Thymus (tissue), 11 donors: ENCODE results near the gene SVOP. TPM values are rescaled to one million over a fixed set of nuclear protein-coding genes. Genes with fewer than 3 reads are reported as not detected.

Experiments used
- DNase-seq, 9 donors: peaks; one replicate each; pipeline ENCODE4 v3.0.0-alpha.2; 2013; ENCODE audit warnings: low spot score in 9 of 9, low read depth in 6 of 9, missing footprints in 1 of 9
- H3K27ac ChIP-seq, 2 donors: one replicate each; pipeline ENCODE4 v1.5.1; 2013; ENCODE audit warnings: control low read depth in 1 of 2, low read depth in 1 of 2, low read length in 1 of 2, mild to moderate bottlenecking in 1 of 2, moderate library complexity in 1 of 2
- H3K27me3 ChIP-seq, 2 donors: one replicate each; pipeline ENCODE4 v1.5.1; 2013; ENCODE audit warnings: low read length in 1 of 2; ENCODE audit not compliant: control insufficient read depth in 2 of 2, insufficient read depth in 1 of 2
- H3K36me3 ChIP-seq, 2 donors: one replicate each; pipeline ENCODE4 v1.5.1; 2013; ENCODE audit warnings: low read length in 1 of 2, mild to moderate bottlenecking in 1 of 2, moderate library complexity in 1 of 2; ENCODE audit not compliant: control insufficient read depth in 2 of 2, insufficient read depth in 2 of 2
- H3K4me1 ChIP-seq, 2 donors: one replicate each; pipeline ENCODE4 v1.5.1; 2013; ENCODE audit warnings: low read length in 2 of 2; ENCODE audit not compliant: control insufficient read depth in 2 of 2, insufficient read depth in 2 of 2
- H3K4me3 ChIP-seq, 2 donors: one replicate each; pipeline ENCODE4 v1.5.1; 2013; ENCODE audit warnings: low read length in 2 of 2, control low read depth in 1 of 2, mild to moderate bottlenecking in 1 of 2
- H3K9me3 ChIP-seq, 2 donors: one replicate each; pipeline ENCODE4 v1.5.1; 2013; ENCODE audit warnings: low read length in 1 of 2, mild to moderate bottlenecking in 1 of 2; ENCODE audit not compliant: control insufficient read depth in 2 of 2, insufficient read depth in 1 of 2
- WGBS: extraction: QIAGEN DNeasy Blood & Tissue Kit; methylation state at CpG from one replicate; pipeline ENCODE4 v1.1.7; 2013; 5-methylcytosine and 5-hydroxymethylcytosine counted together
- polyA plus RNA-seq: library from polyadenylated mRNA; stranded (reverse); fragments of 200-250 nt; gene quantifications from one replicate; pipeline ENCODE4 v1.2.3, GENCODE V29; 2013
- total RNA-seq: library from RNA; stranded (reverse); fragments of 120-200 nt; gene quantifications from one replicate; pipeline ENCODE4 v1.2.4, GENCODE V29; 2013
- donor health status: healthy.

SVOP gene
- total and polyA plus RNA-seq, 2 donors: 0.05 to 0.14 TPM

- whole genome bisulfite sequencing: 67% methylated on average over 2 of the region's 2 CpGs
- Histone ChIP-seq H3K9me3 (no peaks in the 10 kb centered on the region), H3K36me3 (no peaks in the 10 kb centered on the region), H3K27me3 (no peaks in the 10 kb centered on the region), H3K4me3 (no peak overlapping the region), H3K27ac (no peak overlapping the region), H3K4me1 (no peaks in the 10 kb centered on the region)
- no peak for DNase-seq
These were observed 35.1 kb downstream of the SVOP start for GRCh38 chr12:108985750-108986149.

DNA sequence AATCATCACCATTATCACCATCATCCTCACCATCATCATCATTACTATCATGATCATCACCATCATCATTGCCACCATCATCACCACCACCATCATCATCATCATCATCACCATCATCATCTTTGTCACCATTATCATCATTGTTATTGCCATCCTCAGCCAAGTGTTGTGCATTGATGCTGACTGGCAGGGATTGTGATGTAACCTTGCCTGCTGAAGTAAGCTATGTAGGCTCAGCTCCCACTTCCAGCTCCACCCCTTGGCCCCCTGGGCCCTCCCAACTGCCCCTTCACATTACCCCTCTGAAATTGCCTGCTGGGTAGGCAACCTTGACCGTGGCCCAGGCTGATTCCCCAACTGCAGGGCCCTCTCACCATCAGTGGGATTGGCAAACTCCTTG lies 37.6 kb downstream of the SVOP start:
- H3K27me3 ChIP-seq: no peaks in the 10 kb centered on the region
- H3K9me3 ChIP-seq: no peaks in the 10 kb centered on the region
- no peaks in the 10 kb centered on the region for H3K36me3 ChIP-seq
- no peak for DNase-seq
- H3K4me1 ChIP-seq: no peaks in the 10 kb centered on the region
- no peak overlapping the region for H3K4me3 ChIP-seq
- H3K27ac ChIP-seq: no peak overlapping the region
- WGBS: 95% methylated on average over 1 of the region's 1 CpG

DNA sequence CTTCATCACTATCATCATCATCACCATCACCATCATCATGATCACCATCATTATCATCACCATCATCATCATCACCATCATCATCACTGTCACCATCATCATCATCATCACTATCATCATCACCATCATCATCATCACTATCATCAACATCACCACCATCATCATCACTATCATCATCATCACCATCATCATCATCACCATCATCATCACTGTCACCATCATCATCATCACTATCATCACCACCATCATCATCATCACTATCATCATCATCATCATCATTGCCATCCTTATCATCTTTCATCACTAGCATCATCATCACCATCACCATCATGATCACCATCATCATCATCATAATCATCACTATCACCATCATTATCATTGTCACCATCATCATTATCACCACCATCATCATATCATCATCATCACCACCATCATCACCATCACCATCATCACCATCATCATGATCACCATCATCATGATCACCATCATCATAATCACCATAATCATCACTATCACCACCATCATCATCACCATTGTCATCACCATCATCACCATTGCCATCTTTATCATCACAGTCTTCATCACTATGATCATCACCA lies 38.1 kb downstream of the SVOP start:
- Histone ChIP-seq H3K4me3 (no peak overlapping the region), H3K27ac (no peak overlapping the region), H3K4me1 (no peaks in the 10 kb centered on the region), H3K27me3 (no peaks in the 10 kb centered on the region), H3K36me3 (no peaks in the 10 kb centered on the region), H3K9me3 (no peaks in the 10 kb centered on the region)
- DNase-seq: no peak

DNA sequence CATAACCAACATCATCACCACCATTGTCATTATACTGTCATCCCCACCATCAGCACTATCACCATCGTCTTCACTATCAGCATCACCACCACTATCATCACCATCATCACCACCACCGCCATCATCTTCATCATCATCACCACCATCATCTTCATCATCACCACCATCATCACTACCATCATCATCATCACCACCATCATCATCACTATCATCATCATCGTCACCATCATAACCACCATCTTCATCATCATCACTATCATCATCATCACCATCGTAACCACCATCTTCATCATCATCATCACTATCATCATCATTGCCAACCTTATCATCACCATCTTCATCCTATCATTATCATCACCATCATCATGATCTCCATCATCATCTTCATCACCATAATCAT lies 39.0 kb downstream of the SVOP start:
- H3K27ac ChIP-seq: no peak overlapping the region
- DNase-seq: no peak
- H3K4me3 ChIP-seq: no peak overlapping the region
- no peaks in the 10 kb centered on the region for H3K4me1 ChIP-seq
- WGBS: 96% methylated on average over 4 of the region's 4 CpGs
- no peaks in the 10 kb centered on the region for H3K9me3 ChIP-seq
- no peaks in the 10 kb centered on the region for H3K36me3 ChIP-seq
- H3K27me3 ChIP-seq: no peaks in the 10 kb centered on the region

DNA sequence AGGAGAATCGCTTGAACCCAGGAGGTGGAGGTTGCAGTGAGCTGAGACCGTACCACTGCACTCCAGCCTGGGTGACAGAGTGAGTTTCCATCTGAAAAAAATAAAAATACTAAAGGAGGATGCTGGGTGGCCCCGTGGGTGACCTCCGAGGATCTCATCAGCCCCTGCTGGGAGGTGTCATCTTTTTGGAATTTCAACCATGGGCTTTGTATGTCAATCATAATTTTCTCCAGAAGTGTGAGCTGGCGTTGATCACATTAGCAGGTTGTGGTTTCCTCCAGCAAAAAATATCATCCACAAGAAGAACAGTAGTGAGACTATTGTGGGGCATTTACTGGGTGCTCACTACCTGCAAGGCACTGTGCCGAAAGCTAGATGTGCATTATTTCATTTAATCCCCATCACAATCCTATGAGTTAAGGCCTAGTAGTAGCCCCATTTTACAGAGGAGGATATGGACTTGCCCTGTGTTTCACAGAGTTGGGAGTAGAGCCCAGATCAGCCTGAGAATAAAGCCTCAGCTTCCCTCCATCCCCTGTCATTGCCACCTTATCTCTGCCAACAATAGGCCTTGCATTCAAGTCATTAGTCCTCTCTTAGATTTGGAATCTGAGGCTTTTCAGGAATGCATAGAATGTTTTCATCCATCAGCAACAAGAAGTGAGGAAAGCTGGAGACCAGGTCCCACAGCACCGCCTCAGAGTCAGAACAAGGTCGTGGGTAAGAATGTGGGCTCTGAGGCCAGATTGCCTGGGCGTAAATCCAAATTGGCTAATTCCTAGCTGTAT lies 39.8 kb downstream of the SVOP start:
- Histone ChIP-seq H3K4me3 (no peak overlapping the region), H3K27ac (no peak overlapping the region), H3K9me3 (no peaks in the 10 kb centered on the region), H3K36me3 (no peaks in the 10 kb centered on the region), H3K4me1 (no peaks in the 10 kb centered on the region), H3K27me3 (no peaks in the 10 kb centered on the region)
- 83% methylated on average over 9 of the region's 9 CpGs for WGBS
- DNase-seq: no peak

GRCh38 chr12:108977360-108977759 lies 43.5 kb downstream of the SVOP start:
- Histone ChIP-seq H3K4me3 (no peak overlapping the region), H3K4me1 (no peaks in the 10 kb centered on the region), H3K27ac (no peak overlapping the region), H3K27me3 (no peaks in the 10 kb centered on the region), H3K36me3 (no peaks in the 10 kb centered on the region), H3K9me3 (no peaks in the 10 kb centered on the region)
- DNase-seq: no peak
- 93% methylated on average over 4 of the region's 4 CpGs for WGBS

DNA sequence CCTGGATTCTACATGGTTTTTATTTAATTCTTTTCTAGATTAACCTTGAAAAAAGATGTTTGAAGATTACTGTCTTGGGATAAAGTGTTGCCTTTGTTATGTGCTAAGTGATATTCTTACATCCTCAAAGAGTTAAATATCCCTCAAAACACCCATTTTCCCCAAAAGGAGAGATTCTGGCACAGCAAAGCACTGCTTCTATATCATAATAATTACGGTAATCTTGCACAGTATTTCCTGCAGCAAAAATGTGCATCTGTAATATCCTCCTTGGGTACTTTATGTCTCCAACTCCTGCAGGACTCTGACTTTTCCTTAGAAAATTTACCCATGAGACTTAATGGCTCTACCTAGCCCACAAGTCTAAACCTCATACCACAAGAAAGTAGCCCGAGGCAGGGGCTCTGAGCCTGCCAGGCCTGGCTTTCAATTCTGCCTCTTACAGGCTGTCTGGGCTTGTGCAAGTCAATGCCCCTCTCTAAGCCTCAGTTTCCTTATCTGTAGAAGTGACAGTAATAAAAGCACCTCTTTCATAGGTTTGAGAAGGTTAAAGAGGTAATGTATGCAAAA lies 45.8 kb downstream of the SVOP start:
- Histone ChIP-seq H3K27me3 (no peaks in the 10 kb centered on the region), H3K36me3 (no peaks in the 10 kb centered on the region), H3K9me3 (no peaks in the 10 kb centered on the region), H3K4me1 (no peaks in the 10 kb centered on the region), H3K4me3 (no peak overlapping the region), H3K27ac (no peak overlapping the region)
- no peak for DNase-seq
- 85% methylated on average over 2 of the region's 2 CpGs for WGBS

DNA sequence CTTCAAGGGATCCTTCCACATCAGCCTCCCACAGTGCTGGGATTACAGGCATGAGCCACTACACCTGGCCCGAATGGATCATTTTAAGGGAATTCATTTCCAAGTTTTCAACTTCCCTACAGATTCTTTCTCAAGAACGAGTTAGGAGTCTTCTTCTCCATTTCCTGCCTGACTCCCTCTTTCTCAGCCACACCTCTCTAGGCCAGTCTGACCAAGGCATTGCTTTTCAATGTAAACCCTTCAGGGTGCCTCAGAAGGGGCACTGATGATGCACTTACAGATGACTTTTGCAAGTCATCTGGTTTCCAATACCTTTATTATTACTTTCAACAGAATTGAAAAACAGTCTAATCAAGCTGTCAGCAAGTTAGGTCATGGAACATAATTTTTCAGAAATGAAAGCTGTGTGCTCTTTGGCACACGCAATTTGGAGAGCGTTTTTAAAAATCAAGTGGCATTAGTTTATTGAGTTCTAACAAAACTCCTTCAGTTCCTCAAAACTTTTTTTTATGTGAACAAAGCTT lies 47.2 kb downstream of the SVOP start:
- no peaks in the 10 kb centered on the region for H3K36me3 ChIP-seq
- H3K27ac ChIP-seq: no peak overlapping the region
- H3K4me3 ChIP-seq: no peak overlapping the region
- no peaks in the 10 kb centered on the region for H3K9me3 ChIP-seq
- H3K4me1 ChIP-seq: no peaks in the 10 kb centered on the region
- WGBS: 54% methylated on average over 4 of the region's 4 CpGs
- no peaks in the 10 kb centered on the region for H3K27me3 ChIP-seq
- no peak for DNase-seq

GRCh38 chr12:108972358-108972757 lies 48.5 kb downstream of the SVOP start:
- H3K9me3 ChIP-seq: no peaks in the 10 kb centered on the region
- 76% methylated on average over 9 of the region's 9 CpGs for WGBS
- no peak overlapping the region for H3K27ac ChIP-seq

More at GRCh38 chr12:108972358-108972757, 48.5 kb downstream of the SVOP start:
- Histone ChIP-seq H3K27me3 (no peaks in the 10 kb centered on the region), H3K36me3 (no peaks in the 10 kb centered on the region), H3K4me1 (no peaks in the 10 kb centered on the region), H3K4me3 (no peak overlapping the region)
- no peak for DNase-seq
